HepG2 (cell line): ENCODE results near the gene SLAMF9. TPM values are rescaled to one million over a fixed set of nuclear protein-coding genes. Genes with fewer than 3 reads are reported as not detected.

Source experiments
- ATAC-seq: fragments of 200-7000 bp; cut with Tn5 transposase; 3 replicates; pipeline ENCODE4 v1.9.1; 2020; ENCODE audit warnings: mild to moderate bottlenecking, moderate library complexity
- BruUV-seq: library from RNA; stranded (reverse); fragments of 400-500 nt; replicated peaks from 2 replicates; lab custom pipeline; 2021; lab: Mats Ljungman, UMichigan
- CTCF ChIA-PET: fragments of 300-600 bp; formaldehyde crosslinking; extraction: SDS; loops from one replicate; lab custom pipeline; 2021; ENCODE audit warnings: low total read pairs, inconsistent platforms, low intra/inter-chr PET ratio; lab: Yijun Ruan, JAX
- POLR2A ChIA-PET: fragments of 350-600 bp; sonication (Branson Sonifier 250); formaldehyde crosslinking; loops from one replicate; lab custom pipeline; 2020; ENCODE audit warnings: antibody characterized with exemption, inconsistent platforms; lab: Yijun Ruan, JAX
- DNase-seq: peaks from one replicate; pipeline ENCODE4 v3.0.0-alpha.2; 2015; ENCODE audit warnings: low spot score
- FAIRE-seq: peaks from 3 replicates; lab custom pipeline; 2011; peaks lifted over from hg19 to GRCh38; lab: Jason Lieb, UNC
- H2AFZ ChIP-seq: one replicate; pipeline ENCODE4 v1.6.1; 2011; ENCODE audit warnings: low read length, inconsistent platforms
- H3K27ac ChIP-seq: fragments of 300-600 bp; 3 replicates; pipeline ENCODE4 v1.8.0; 2011; ENCODE audit warnings: mixed run types, mild to moderate bottlenecking, mixed read lengths, low read length, inconsistent platforms; ENCODE audit not compliant: insufficient read depth; ENCODE audit errors: extremely low read length
- H3K27me3 ChIP-seq, 2 experiments: fragments of 200-600 bp in 1 of 2; 2 replicates in 1 of 2; 3 replicates in 1 of 2; pipeline versions ENCODE4 v1.6.0 to v1.8.0; 2011; ENCODE audit warnings: low read length in 2 of 2, mild to moderate bottlenecking in 2 of 2, moderate library complexity in 2 of 2, inconsistent platforms in 1 of 2; ENCODE audit not compliant: insufficient read depth in 2 of 2, control insufficient read depth in 1 of 2
- H3K36me3 ChIP-seq, 2 experiments: fragments of 200-600 bp in 1 of 2; replicated peaks in 1 of 2; 2 replicates in 1 of 2; 3 replicates in 1 of 2; pipeline versions ENCODE4 v1.5.1 to v1.8.0; 2011; ENCODE audit warnings: low read length in 2 of 2, inconsistent platforms in 1 of 2; ENCODE audit not compliant: insufficient read depth in 2 of 2, control insufficient read depth in 1 of 2
- H3K4me1 ChIP-seq: 2 replicates; pipeline ENCODE4 v1.5.1; 2012; ENCODE audit warnings: low read length, inconsistent platforms; ENCODE audit not compliant: insufficient read depth
- H3K4me2 ChIP-seq: 2 replicates; pipeline ENCODE4 v1.6.0; 2011; ENCODE audit warnings: low read depth, low read length, inconsistent platforms
- H3K4me3 ChIP-seq, 3 experiments: fragments of 200-600 bp in 1 of 3; sonication (generic), shearing (Covaris generic) in 1 of 3; replicated peaks in 1 of 3; 2 replicates each; pipeline ENCODE4 v1.5.1; 2011 to 2016; ENCODE audit warnings: low read length in 3 of 3, inconsistent platforms in 2 of 3, low read depth in 2 of 3, mild to moderate bottlenecking in 2 of 3, control low read depth in 1 of 3, mixed read lengths in 1 of 3; ENCODE audit not compliant: insufficient read depth in 1 of 3
- H3K79me2 ChIP-seq: one replicate; pipeline ENCODE4 v1.6.1; 2011; ENCODE audit warnings: low read length, inconsistent platforms; ENCODE audit not compliant: insufficient read depth
- H3K9ac ChIP-seq: 2 replicates; pipeline ENCODE4 v1.6.0; 2011; ENCODE audit warnings: mild to moderate bottlenecking, low read depth, low read length, inconsistent platforms; ENCODE audit not compliant: insufficient read depth
- H3K9me3 ChIP-seq: 2 replicates; pipeline ENCODE4 v1.5.1; 2012; ENCODE audit warnings: mild to moderate bottlenecking, low read length
- H4K20me1 ChIP-seq: 2 replicates; pipeline ENCODE4 v1.6.0; 2011; ENCODE audit warnings: inconsistent platforms, mild to moderate bottlenecking, low read length, moderate library complexity; ENCODE audit not compliant: insufficient read depth
- ARID5B ChIP-seq: IDR thresholded peaks from 2 replicates; pipeline ENCODE4 v1.4.0; 2020; ENCODE audit warnings: mild to moderate bottlenecking, missing genetic modification reagents
- EEA1 ChIP-seq: sonication (generic); formaldehyde crosslinking; IDR thresholded peaks from 2 replicates; pipeline ENCODE4 v1.5.1; 2020; ENCODE audit warnings: mild to moderate bottlenecking, missing genetic modification reagents, borderline replicate concordance
- HMGXB4 ChIP-seq, 2 experiments: sonication (generic) in 1 of 2; formaldehyde crosslinking in 1 of 2; IDR thresholded peaks; 2 replicates each; pipeline versions ENCODE4 v1.4.0 to v1.6.1; 2018 to 2020; ENCODE audit warnings: missing genetic modification reagents in 2 of 2, borderline replicate concordance in 1 of 2, low read depth in 1 of 2, mild to moderate bottlenecking in 1 of 2, missing biosample characterization in 1 of 2
- KLF13 ChIP-seq: sonication (generic); formaldehyde crosslinking; IDR thresholded peaks from 2 replicates; pipeline ENCODE4 v1.4.0; 2020; ENCODE audit warnings: mild to moderate bottlenecking, missing genetic modification reagents
- MZF1 ChIP-seq: sonication (generic); formaldehyde crosslinking; IDR thresholded peaks from 2 replicates; pipeline ENCODE4 v1.8.1; 2023; ENCODE audit warnings: mild to moderate bottlenecking, missing genetic modification reagents, borderline replicate concordance
- SALL1 ChIP-seq: sonication (generic); formaldehyde crosslinking; IDR thresholded peaks from 2 replicates; pipeline ENCODE4 v1.8.0; 2022; ENCODE audit warnings: mild to moderate bottlenecking, missing genetic modification reagents
- SPEN ChIP-seq: sonication (generic); formaldehyde crosslinking; IDR thresholded peaks from 2 replicates; pipeline ENCODE4 v1.5.1; 2020; ENCODE audit warnings: low read depth, mild to moderate bottlenecking, missing genetic modification reagents
- SRY ChIP-seq: sonication (generic); formaldehyde crosslinking; IDR thresholded peaks from 2 replicates; pipeline ENCODE4 v1.8.0; 2022; ENCODE audit warnings: mild to moderate bottlenecking, missing genetic modification reagents
- XRCC5 ChIP-seq: fragments of 200-400 bp; formaldehyde crosslinking; optimal IDR thresholded peaks from 2 replicates; pipeline ENCODE3; 2017; ENCODE audit warnings: mild to moderate bottlenecking, low read length
- ZIK1 ChIP-seq: sonication (generic); formaldehyde crosslinking; IDR thresholded peaks from 2 replicates; pipeline ENCODE4 v1.5.0; 2020; ENCODE audit warnings: mild to moderate bottlenecking, low read depth, missing genetic modification reagents, borderline replicate concordance
- ZNF281 ChIP-seq: sonication (generic); formaldehyde crosslinking; IDR thresholded peaks from 2 replicates; pipeline ENCODE4 v1.4.0; 2020; ENCODE audit warnings: missing genetic modification reagents, borderline replicate concordance
- ZNF441 ChIP-seq: sonication (generic); formaldehyde crosslinking; IDR thresholded peaks from 2 replicates; pipeline ENCODE4 v1.7.0; 2021; ENCODE audit warnings: missing genetic modification reagents, borderline replicate concordance
- WGBS: methylation state at CpG from one replicate; pipeline ENCODE4 v1.1.6; 2017; ENCODE audit warnings: low lambda C conversion rate; 5-methylcytosine and 5-hydroxymethylcytosine counted together
- in situ Hi-C: cut with HindIII; loops from 2 replicates; pipeline ENCODE4 v1.10.0; 2017; ENCODE audit warnings: low pct_unique_long_range_greater_than_20kb; ENCODE audit not compliant: extremely low pct_ligation_motif_present
- intact Hi-C: fragments of 100-400 bp; cut with micrococcal nuclease; formaldehyde crosslinking; loops from one replicate; pipeline ENCODE4 v1.10.0; 2022; ENCODE audit not compliant: unreplicated experiment
- polyA plus RNA-seq, 8 experiments: library from polyadenylated mRNA; depleted of rRNA in 3 of 8; stranded (reverse) in 7 of 8; unstranded in 1 of 8; fragments of >200 nt; fragmentation: Illumina TruSeq in 4 of 8; extraction: Trizol in 4 of 8; gene quantifications; 2 replicates each; pipeline versions ENCODE4 v1.2.1 to v1.2.3, GENCODE V29; 2011 to 2016; ENCODE audit warnings: low read depth in 4 of 8, missing spikeins in 1 of 8, mixed read lengths in 1 of 8; ENCODE audit not compliant: insufficient read depth in 1 of 8
- total RNA-seq, 5 experiments: library from RNA; depleted of rRNA; stranded (reverse); fragments of >200 nt; fragmentation: Illumina TruSeq; extraction: Trizol; gene quantifications; 2 replicates each; pipeline ENCODE4 v1.2.3, GENCODE V29; 2016; ENCODE audit warnings: low read depth in 1 of 5

SLAMF9 gene
- total and polyA plus RNA-seq, 2 of the 13 experiments (the other 11 are each of a cell fraction or from before 2014, with no cell fraction given), result 0.82 TPM; not detected in 1

DNA sequence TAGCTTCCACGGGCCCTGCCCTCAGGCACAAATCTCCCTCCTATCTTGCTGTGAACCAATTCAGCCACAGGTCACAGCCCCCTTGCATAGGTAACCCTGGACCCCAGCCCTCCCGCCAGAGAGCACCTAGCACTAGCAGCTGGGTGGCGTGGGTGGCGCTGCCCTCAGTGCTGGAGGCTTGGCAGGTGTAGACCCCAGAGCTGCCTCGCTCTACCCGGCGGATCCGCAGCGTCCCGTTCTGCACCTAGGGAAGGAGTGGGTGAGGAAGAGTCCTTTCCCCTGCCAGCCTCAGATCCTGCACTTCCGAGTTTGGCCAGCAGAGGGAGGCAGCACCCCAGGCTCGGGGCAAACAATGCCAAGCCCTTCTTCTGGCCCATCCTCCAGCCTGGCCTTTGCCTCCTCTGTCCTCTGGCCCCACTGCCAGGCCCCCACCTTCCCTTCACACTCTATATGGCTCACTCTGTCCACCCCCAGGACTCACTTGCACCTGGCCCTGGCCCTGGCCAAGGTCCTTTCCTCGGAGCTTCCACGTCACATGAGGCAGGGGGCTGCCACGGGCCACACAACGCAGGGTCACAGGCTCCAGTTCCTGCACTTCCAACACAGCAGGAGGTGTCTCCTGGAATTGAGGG lies 17.6 kb downstream of the SLAMF9 start:
- H3K27me3 ChIP-seq, result peaks cover 13 to 51% of the 10 kb centered on the region in 2 experiments; a peak in 4 of 5 replicates
- ATAC-seq (peak; percentile 87), FAIRE-seq (peak; percentile 63), DNase-seq (peak; percentile 30)
- POLR2A ChIA-PET, result no interaction called here
- no peak overlapping the region for H3K27ac ChIP-seq
- CTCF ChIA-PET, result interaction anchor here (1.2 to 2.4 kb wide), 3 partner anchors 44 to 142 kb away, joined by 3 to 57 read pairs (median 6); no protein-coding TSS in a partner anchor
- BruUV-seq, result no TSS peak
- H3K9me3 ChIP-seq, result no peaks in the 10 kb centered on the region
- H4K20me1 ChIP-seq, result no peaks in the 10 kb centered on the region
- H3K79me2 ChIP-seq, result no peaks in the 10 kb centered on the region
- WGBS, result 51% methylated on average over 6 of the region's 16 CpGs
- in situ Hi-C loops (loop anchor here (5.0 kb wide), 2 partner anchors 71 to 146 kb away; partner anchors contain the start of gene KCNJ9), intact Hi-C loops (loop anchor here (1.0 to 5.0 kb wide), 3 partner anchors 71 to 141 kb away; no protein-coding TSS in a partner anchor)
- H2AFZ ChIP-seq, result no peak overlapping the region
- H3K4me1 ChIP-seq, result peaks cover 13% of the 10 kb centered on the region
- H3K4me2 ChIP-seq, result no peak overlapping the region
- H3K9ac ChIP-seq, result no peak overlapping the region
- H3K4me3 ChIP-seq, result no peak overlapping the region
- no peaks in the 10 kb centered on the region for H3K36me3 ChIP-seq
- TF ChIP-seq HMGXB4 (CRISPR knock-in tag; IDR thresholded peaks at IDR 0.05; ENCODE audit: borderline replicate concordance in 1 of 2, low read depth in 1 of 2) (peak in 1 of 2 experiments; percentile 59; a peak in 1 of 4 replicates), ZIK1 (CRISPR knock-in tag) (0 out of 2 replicates have a peak, but pooled peaks have one; percentile 59), SALL1 (peak; percentile 39; the same call in 1 of the 2 replicates), SPEN (CRISPR knock-in tag) (peak; percentile 24; the same call in 1 of the 2 replicates), ARID5B (CRISPR knock-in tag) (peak; percentile 34; the same call in 1 of the 2 replicates), ZNF281 (CRISPR knock-in tag) (peak; percentile 45; the same call in 1 of the 2 replicates), MZF1 (0 out of 2 replicates have a peak, but pooled peaks have one; percentile 43), ZNF441 (CRISPR knock-in tag) (no peak), KLF13 (0 out of 2 replicates have a peak, but pooled peaks have one; percentile 50), SRY (CRISPR knock-in tag) (peak; percentile 30; the same call in 1 of the 2 replicates), XRCC5 (peak; percentile 60), EEA1 (CRISPR knock-in tag) (0 out of 2 replicates have a peak, but pooled peaks have one; percentile 54)
